NCI-H748 (cell line): ENCODE measurements around the gene CCDC34.

Experiments
- DNase-seq: peaks from one replicate; lab custom pipeline; 2025; ENCODE audit not compliant: unreplicated experiment; lab: John Stamatoyannopoulos, UW

Gene CCDC34, protein sequence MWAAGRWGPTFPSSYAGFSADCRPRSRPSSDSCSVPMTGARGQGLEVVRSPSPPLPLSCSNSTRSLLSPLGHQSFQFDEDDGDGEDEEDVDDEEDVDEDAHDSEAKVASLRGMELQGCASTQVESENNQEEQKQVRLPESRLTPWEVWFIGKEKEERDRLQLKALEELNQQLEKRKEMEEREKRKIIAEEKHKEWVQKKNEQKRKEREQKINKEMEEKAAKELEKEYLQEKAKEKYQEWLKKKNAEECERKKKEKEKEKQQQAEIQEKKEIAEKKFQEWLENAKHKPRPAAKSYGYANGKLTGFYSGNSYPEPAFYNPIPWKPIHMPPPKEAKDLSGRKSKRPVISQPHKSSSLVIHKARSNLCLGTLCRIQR

DNA sequence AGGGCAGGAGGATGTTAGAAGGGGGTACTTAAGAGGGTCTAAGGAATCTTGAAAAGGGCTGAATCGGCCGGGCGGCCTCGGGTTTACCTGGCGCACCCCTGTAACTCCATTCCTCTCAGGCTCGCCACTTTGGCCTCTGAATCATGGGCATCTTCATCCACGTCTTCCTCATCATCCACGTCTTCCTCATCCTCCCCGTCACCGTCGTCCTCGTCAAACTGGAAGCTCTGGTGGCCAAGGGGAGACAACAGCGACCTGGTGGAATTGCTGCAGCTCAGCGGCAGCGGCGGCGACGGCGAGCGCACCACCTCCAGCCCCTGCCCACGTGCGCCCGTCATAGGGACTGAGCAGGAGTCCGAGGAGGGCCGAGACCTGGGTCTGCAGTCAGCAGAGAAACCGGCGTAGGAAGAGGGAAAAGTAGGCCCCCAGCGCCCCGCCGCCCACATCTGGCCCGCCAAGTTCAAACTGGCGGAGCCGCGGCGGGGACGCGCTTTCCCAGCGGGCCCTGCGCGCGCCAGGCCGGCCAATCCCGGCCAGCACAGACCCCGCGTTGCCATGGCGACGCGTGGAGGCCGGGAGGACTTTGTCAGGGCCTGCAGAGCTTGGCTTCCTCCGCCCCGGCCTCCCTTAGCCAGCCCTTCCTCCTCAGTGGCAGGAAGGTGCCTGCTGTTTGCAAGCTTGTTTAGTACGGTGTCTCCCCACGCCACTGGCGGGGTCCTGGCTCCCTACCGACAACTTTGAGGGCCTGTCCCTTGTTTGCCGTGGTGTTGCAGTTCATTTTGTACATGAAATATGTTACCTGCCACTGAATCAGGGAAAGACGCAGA lies at the start of gene CCDC34:
CCDC34 (minus strand) TSS at position 467 of the 827 bp plus-strand sequence; CDS start at position 446, 21 bp downstream.
- DNase-seq: peak; percentile 99

DNA sequence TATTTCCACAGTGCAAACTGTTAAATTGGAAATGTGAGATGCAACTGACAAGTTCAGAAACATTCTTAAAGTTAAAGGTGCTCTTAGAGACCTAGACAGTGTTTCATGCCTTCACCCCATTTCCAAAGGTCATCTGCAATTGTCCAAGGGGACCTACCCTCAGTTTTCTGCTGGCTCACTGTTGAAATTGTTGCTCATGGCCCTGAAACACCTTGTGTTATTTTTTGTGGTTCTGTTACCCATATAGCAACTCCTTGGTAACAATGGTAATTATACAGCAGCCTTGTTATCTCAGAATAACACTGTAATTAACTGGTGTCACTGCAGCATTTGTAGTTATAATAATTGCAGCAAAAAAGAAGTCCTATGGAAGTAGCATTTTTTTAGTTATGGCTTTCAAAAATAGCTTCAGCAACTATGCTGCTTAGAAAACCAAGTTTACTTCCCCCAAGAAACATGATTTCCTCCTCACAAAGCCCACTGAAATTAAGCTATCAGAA lies 49.2 kb upstream of the CCDC34 start:
- peak; percentile 64 for DNase-seq

DNA sequence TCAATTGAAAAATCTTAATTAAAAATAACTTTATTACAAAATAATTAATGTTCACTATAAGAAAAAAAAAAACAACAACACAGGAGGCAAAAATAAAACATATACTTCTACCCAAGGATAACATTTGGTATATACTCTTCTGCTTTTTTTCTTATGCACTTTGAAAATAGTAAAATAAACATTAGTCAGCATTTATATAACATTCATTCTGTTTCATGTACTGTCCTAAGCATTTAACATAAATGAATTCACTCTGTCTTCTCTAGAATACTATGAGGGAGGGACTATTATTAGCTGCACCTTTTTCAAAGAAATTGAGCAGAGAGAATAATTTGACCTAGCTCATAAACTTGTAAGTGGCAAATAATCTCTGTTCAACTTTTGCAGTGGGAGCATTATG lies 48.3 kb upstream of the CCDC34 start:
- DNase-seq: no peak

DNA sequence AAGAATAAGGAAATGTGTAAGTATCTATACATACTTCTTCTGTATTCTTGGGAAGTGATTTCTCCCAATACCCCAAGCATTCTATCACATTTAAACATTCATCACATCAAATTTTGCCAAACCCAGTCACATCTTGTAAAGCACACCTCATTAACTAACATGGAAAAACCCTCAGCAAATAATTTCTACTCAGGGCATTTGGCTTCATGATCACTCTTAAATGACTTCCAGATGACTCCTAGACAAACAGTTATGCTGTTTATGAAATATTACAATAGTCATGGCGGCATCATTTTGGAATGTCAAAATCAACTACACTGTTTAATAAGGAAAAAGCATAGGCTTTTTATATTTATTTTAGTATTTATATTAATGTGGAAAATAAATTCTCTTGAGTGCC lies 47.3 kb upstream of the CCDC34 start:
- DNase-seq: no peak

DNA sequence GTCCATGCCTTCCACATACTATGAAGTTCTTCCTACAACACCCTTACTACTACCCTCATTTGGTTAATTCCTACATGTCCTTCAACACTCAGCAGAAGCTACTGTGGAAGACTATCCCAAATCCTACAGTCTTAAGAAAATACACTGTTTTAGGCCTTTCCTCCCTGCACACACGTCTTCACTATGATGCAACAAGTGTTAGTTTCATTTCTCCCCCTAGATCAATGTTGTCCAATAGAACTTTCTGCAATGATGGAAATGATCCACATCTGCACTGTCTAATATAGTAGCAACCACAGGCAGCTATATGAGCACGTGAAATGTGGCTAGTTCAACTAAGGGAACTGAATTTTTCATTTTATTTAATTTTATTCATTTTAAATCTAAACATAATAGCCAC lies 46.7 kb upstream of the CCDC34 start:
- no peak for DNase-seq

DNA sequence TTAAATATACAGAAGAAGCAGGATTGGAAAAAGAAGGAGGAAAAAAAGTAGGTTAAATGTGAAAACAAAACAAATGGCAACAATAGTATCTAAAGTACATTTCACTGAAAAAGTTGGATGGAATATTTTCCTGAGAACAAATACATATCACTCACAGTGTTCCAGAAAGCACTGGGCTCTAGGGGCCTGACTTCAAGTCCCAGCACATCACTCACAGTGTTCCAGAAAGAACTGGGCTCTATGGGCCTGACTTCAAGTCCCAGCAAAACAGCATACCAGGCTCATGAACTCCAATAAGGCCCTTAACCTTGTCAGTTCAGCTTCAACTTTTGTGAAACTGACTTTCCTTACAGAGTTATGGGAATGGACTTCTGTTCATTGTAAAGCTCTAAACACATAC lies 46.0 kb upstream of the CCDC34 start:
- no peak for DNase-seq

DNA sequence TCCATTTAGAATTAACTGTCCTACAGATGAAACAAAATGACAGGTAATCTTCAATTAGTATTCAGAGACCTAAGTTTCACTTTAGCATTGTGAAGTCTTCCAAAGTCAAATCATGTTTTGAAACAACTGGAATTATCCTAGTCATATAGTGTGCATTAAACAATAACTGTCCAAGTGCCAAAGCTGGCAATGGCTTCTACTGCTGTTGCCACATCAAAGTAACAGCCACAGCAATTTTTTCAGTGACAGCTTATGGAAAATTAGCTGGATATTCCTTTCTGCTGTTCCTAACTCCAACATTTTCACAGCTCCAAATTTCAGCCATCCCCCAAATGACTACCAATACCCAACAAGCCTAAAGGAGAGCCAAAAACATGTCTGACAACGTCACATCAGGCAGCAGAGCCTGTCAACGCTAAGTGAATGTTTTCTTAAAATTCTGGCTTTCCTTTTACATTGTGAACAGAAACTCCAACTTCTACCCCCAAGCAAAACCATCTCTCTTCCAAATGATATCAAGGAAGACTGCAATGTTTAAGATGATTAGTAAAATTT lies 45.3 kb upstream of the CCDC34 start:
- DNase-seq: no peak

DNA sequence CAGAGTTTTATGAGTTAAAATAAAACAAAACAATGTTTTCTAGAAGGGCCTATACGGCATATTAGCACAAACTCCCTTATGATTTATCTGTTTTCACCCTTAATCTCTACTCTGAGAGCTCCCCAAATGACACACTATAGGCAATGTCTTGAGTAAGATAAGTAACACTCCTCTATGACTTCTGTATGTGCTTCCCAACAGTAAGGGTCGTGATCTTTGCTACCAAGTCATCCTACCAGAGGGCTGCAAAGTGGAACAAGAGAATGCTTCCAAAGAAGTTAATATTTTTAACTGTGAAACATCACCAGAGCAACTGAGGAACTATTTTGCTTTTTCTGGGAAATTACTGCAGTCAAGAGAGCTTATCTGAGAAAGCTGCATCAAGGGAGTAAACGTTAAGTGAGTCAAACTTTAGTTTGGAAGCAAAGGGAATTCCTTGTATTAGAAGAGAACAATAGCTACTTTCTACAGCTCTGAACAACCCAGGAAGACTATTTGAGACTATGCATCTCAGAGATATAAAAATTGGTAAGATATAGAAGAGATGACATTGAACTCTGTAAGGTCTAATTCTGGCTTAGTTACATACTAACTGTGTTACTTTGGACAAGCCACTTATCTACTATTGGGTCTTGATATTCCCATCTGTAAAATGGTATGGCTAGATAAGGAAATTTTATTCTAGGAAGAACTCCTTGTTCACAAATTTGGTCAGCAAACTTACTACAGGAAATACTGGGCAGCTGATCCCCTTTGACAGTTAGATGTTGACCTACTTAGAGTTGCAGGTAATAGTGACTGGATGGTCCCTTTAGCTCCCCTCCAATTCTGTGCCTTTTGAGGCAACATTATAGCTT lies 43.7 kb upstream of the CCDC34 start:
- DNase-seq: no peak

DNA sequence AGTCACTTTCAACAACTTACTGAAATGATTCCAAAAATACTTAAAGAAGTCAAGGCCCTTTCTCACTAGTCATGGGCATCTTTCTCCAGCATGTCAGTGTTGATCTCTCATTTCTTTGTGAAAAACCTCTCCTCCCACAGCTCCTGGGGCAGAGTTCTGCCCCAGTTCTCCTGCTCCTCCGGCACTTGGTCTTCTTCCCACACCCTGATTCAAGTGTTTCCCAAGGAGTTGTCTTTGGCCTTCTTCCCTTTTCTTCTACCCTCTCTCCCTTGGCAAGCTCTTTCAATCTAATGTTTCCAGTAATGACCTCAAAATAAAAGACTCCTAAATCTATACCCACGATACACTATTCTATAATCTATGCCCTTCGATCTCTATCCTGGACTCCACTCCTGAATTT lies 42.1 kb upstream of the CCDC34 start:
- no peak for DNase-seq

DNA sequence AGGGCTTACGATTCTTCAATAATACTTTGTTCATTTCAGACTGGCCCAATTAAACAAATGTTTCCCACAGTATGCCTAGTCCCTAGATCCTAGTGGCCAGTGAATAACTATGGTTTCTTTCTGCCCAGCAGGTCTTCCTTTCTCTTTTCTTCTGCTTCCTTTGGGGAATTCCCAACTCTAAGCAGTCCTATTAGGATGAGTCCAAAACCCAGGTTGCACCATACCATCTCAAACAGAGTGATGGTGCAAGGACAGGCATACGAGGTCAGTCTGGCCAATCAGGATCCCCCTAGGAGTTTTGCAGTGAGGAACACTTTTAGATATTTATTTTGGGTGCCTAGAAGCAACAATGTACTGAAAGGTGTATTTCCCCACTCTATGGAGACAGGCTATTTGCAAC lies 41.4 kb upstream of the CCDC34 start:
- DNase-seq: no peak

DNA sequence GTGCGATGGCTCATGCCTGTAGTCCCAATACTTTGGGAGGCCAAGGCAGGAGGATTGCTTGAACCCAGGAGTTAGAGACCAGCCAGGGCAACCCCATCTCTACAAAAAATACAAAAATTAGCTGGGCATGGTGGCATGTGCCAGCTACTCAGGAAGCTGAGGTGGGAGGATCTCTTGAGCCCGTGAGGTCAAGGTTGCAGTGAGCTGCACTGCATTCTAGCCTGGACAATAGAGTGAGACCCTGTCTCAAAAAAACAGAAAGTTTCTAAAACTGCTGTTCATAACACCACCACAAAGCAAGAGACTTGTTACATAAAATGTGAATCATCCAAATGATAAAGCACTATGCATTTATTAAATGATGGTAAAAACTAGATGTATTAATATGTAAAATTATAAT lies 40.2 kb upstream of the CCDC34 start:
- DNase-seq: no peak

DNA sequence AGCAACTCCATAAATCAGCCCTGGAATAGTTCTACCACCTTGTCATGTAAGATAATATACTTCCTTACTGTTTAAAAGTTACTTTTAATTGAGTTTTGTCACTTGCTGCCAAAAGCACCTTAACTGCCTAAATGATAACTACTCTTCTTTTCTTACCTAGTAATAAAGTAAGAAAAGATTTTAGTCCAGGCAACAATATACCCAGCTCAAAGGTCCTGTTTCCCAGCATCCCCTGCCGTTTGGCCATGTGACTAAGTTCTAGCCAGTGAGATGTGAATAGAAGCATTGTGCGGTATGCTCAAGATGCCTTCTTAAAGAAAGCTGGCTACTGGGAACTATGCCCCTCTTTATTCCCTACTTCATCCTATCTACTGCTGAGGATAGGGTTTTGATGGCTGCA lies 39.4 kb upstream of the CCDC34 start:
- DNase-seq: no peak

DNA sequence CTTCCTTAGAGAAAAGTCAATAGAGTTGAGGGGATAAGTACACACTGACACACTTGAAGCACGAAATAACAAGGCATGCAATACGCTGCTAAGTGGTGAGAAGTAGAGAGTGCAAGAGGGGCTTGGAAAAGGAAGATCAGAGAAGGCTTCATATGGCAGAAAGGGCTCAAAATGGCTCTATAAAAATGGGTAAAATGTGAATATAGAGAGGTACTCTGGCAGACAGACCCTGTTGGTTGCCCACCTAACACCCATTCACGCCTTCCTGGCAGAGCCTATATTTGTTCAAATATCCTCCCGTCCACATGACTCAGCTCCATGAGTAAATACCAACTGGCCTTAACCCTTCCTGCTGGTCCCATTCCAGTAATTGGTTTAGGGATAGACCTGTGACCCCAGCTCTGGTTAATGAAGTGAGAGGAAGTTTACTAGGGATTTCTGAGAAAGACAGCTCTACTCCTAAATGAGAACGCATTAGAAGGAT lies 38.9 kb upstream of the CCDC34 start:
- no peak for DNase-seq

DNA sequence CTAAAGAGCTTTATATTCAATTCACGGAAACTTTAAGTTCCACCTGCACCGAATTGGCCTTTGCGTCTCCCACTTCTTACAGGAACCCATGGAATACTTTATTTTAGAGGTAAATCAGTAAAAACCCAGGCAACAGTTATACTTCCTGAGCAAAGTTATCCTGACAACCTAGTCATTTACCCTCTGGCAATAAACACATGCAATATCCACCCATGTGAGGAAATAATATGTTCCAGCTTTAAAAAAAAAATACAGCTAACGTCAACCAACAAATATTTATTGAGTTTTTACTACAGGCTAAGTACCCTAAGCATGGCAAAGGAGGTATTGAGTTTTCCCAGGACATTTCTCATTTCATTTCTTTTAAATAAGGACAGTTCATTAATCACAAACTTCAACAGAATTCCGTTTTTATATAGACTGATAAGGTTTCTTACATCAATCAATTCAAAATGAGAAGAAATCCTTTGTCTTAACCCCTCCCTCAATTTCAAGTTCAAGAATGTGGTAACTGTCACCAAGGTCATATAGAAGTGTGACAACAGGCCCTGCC lies 38.3 kb upstream of the CCDC34 start:
- DNase-seq: no peak

DNA sequence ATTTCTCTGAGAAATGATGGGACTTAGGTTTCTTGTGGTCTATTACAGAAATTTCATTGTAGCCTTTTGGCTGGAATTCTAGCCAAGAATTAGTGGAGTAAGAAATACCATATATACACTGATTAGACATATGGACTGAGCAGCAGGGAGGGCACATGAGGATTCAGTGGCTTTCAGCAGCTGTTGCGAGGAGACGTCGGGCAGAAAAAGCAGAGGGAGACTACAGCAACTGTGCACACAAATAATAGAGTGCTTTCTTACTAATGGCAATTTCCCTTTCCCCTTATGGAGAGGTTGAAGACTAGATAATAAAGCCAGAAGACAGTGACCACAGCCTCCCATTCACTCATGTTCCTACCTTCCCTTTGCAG lies 35.4 kb upstream of the CCDC34 start:
- no peak for DNase-seq

DNA sequence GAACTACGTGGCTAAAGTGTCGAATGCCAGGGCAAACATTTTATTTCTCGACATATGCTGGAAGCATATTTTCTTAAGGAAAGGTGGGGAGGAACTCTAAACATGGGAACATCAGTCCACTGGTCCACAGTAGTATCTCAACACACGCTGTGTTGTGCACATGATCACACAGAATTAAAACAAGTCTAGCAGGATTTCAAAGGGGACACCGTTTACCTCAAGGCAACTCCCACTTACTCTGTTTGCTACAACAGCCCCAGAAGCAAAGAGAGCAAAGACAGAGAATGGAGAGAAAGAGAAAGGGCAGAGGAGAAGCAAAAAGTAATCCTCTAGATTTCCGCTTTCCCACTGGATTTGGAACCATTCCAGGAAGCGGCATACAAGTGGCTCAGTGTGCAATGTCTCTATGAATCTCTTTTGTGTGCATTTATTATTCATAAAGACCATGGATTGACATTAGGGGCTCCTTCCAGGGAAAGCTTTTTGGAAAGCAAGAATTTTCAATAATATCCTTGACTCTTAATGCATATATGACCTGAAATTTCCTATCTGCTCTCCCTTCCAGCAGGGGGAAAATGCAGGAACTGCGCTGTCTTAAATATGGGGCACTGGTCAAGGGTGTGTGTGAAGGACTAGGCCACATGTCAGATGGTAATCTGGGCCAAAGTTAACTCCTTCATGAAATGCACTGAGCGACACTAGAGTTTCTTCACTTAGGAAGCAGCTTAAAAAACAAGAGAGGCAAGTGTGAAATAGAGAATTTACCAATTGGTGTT lies 34.8 kb upstream of the CCDC34 start:
- DNase-seq: peak; percentile 59

DNA sequence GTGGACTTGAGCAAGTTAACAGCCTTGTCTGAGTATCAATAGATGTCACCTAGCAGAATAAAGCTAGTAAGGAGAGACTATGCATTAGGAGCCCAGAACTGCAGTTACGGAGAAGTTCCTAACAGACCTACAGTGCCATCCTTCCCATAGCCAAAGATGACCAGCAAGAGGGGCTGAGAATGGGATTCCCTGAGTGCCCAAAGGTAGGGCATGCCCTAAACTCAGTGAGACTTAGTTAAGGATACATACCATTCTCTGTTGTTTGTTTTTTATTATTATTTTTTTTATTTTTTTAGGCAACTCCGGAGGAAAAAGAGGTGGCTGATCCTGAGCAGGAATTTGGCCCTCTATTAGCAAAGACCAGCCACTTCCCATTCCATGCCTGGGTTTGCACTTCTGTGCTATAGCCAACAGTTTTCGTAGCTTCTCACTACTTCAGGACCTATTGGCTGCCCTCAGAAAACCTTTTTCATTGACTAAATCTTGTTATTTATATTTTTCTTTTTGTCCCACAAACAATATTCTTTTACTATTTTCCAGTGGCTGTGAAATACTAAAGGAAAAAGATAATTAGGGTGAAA lies 33.3 kb upstream of the CCDC34 start:
- DNase-seq: no peak

DNA sequence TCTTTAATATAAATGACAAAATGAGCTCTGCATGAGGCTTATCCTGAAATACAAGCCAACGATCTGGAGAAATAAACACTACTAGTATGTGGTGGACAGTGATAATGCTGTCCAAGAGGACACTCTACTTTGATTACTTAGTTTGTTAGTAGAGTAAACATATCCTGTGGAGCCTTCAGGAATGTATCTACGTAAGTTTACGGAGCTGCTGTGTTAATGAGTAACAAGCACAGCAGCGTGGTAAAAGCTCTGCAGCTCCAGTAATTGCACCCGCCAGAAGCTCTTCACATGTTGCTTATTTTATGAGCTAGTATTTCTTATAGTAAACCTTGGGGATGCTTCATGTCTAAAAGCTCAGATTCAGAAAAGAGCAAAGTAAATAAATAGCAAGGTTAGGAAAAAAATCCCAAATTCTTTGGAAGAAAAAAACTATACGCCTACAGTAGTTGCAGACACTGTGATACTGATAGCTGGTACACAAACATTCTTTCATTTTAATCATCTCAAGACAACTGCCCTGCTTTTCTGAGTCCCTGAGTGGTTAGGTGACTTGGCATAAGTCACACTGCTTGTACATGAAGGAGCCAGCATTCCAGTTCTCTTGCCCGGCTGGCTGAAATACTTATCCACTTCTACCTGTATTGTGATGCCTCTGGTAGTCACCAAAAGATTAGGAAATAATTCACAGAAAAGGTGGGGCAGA lies 32.7 kb upstream of the CCDC34 start:
- peak; percentile 94 for DNase-seq

DNA sequence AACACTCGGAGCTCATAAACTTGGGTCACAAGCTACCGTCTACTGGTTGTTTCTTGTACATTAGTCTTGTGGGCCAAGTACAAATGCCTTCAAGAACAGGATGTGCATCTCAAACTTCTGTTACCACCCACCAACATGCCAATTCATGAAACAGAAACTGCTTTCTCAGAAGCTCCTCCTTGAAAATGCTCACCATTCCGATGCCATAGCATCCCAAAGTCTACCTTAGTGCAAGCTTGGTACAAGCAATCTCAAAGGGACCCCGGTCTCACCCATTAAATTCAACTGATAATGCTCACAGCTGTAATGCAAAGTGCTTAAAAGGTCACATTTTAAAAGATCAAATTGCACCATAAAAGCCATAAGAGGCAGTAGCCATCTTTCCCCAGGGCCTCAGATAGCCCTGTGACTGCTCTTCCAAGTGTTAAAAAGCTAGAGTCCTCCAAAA lies 31.8 kb upstream of the CCDC34 start:
- DNase-seq: peak; percentile 57
